GM13976 (cell line): ENCODE results near the gene TBC1D16.

ENCODE experiments used
- DNase-seq: peaks from one replicate; pipeline ENCODE4 v3.0.0; 2012; ENCODE audit warnings: low spot score
- in situ Hi-C: fragments of 300-500 bp; cut with MboI; formaldehyde crosslinking; loops from one replicate; pipeline ENCODE4 v1.12.0; 2022; ENCODE audit warnings: low sequenced_read_pairs, mixed read lengths, inconsistent platforms; ENCODE audit not compliant: unreplicated experiment
- TF ChIP-seq, protein P1 (sequence below): IDR thresholded peaks from 2 replicates; pipeline ENCODE4 v1.5.1; 2012; ENCODE audit warnings: borderline replicate concordance, mild to moderate bottlenecking; ENCODE audit not compliant: insufficient read depth; ENCODE audit errors: extremely low read depth, missing control alignments, control extremely low read depth

TBC1D16 gene

DNA sequence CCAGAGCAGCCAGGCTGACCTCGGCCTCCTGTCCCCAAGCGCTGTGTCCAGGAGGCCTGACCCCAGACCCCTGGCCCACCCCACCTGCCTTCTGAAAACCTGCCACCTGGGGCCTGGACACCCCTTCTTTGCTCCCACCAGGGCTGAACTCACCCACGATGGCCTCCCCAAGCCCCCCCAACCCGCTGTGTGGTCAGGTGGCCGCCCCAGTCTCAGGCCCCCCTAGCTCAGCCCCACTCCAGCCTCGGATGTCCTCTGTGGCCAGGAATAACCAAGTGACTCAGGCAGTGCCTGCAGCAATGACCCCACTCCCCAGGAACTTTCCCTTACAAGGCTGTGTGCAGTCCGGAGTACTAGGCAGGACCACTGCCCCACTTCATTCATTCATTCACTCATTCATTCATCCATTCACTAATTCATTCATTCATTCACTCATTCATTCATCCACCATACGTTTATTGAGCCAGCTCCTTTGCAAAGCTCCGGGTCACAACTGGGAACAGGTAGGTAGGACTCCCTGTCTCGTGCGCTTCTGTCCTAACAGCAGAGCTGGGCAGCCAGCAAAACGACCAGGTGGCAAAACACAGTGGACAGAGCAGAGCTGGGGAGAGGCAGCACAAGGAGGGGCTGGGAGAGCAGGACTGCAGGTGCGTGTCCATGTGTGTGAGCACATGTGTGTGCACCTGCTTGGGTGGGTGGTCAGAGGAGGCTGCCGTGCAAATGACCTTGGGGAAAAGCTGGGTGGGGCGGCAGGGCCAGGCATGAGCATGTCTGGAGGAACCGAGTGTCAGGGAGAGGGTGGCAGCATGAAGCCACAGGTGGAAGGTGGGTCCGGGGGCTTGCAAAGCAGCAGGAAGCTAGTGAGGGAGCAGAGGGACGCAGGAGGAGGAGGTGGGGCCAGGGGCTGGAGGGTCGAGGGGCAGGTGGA is 120.6 kb downstream of the TBC1D16 start:
- TF ChIP-seq, protein P1, sequence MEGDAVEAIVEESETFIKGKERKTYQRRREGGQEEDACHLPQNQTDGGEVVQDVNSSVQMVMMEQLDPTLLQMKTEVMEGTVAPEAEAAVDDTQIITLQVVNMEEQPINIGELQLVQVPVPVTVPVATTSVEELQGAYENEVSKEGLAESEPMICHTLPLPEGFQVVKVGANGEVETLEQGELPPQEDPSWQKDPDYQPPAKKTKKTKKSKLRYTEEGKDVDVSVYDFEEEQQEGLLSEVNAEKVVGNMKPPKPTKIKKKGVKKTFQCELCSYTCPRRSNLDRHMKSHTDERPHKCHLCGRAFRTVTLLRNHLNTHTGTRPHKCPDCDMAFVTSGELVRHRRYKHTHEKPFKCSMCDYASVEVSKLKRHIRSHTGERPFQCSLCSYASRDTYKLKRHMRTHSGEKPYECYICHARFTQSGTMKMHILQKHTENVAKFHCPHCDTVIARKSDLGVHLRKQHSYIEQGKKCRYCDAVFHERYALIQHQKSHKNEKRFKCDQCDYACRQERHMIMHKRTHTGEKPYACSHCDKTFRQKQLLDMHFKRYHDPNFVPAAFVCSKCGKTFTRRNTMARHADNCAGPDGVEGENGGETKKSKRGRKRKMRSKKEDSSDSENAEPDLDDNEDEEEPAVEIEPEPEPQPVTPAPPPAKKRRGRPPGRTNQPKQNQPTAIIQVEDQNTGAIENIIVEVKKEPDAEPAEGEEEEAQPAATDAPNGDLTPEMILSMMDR, result no peak
- in situ Hi-C loops, result no loop called here
- no peak for DNase-seq

DNA sequence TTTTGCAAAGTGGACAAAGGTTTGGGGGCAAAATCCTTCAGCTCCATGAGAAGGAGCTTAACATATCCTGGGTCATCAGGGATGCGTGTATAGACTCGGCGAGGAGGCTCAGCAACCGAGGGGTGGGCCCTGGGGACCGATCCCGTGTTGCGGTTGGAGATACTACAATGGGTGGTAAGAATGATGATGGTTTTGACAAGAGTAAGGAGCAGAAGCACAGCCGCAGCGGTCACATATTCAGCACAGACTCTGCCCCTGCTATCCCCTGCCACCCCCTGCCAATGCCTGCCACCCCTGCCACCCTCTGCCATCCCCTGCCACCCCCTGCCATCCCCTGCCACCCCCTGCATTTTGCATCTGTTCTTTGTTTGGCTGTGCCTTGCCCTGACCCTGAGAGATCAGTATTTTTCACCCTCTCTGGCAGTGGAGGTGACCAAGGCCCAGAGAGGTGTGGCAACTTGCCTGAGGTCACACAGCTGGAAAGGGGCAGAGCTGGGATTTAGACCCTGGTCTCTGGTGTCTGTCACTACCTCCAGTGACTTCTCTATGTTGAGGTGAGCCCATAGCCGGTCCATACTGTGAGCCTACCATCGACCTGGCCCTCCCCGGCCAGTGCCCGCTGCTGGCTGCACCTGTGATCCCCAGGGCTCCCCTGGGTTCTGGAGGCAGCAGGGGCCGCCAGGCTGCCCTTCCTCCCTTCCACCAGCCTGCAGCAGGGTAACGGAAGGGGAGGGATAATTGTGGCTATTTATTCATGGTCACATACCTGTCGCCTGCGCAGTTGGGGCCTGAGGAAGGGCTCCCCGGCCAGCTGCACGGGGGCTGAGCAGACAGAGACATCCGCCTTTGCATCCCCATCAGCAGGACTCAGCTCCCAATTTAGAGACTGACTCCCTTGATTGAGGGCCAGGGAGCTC is 121.5 kb downstream of the TBC1D16 start:
- TF ChIP-seq, protein P1, result no peak
- no peak for DNase-seq
- in situ Hi-C loops, result no loop called here

DNA sequence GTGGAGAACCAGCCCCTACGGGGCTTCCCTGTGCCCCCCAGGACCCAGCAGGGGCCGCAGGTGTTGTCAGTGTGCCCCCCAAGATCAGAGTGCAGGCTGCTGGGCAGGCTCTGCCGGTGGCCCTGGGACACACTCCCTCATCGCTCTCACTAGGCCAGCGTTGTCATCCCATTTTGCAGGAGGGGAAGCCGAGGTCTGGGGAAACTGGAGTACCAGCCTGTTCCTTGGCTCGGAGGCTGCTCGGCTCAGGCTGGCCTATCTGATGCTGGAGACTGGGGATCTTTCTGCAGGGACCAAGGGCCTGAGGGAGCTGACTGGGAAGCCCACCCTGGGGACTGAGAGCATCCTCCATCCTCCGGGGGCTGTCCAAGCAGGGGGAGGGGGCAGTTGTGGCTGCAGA is 122.2 kb downstream of the TBC1D16 start:
- TF ChIP-seq, protein P1, result no peak
- in situ Hi-C loops, result no loop called here
- no peak for DNase-seq

DNA sequence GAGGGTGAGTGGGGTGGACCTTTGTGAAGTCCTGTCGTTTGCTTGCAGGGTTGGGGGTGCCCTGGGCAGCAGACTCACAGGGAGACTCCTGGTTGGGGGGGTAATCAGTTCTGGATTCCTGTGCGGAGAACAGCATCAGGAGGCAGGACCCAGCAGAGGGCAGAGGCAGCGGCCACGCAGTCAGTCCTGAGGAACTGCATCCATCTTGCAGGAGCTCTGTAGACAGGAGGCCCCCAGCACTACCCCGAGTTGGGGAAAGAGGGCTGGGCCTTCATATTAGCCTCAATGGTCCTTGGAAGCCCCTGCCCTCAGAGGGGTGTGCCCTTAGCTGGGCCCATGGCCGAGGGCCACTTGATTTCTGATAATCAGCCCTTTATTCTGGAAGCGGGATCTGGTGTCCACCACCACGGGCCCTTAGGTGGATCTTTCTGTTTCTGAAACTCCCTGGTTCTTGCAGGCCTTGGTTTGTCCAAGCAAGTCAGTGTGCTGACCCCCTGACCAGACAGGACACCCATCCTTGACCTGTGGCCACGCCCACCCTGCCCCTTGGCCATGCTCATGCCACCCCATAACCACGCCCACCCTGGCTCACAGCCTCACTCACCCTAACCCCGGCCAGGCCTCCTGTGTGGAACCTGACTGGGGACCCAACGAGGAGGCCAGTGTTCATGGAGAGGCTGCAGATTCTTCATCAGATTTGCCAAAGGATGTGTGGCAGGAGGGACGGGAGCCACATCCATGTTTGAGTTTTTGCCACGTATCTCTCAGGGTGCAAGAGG is 122.9 kb downstream of the TBC1D16 start:
- in situ Hi-C loops, result no loop called here
- TF ChIP-seq, protein P1, result no peak
- DNase-seq, result no peak

DNA sequence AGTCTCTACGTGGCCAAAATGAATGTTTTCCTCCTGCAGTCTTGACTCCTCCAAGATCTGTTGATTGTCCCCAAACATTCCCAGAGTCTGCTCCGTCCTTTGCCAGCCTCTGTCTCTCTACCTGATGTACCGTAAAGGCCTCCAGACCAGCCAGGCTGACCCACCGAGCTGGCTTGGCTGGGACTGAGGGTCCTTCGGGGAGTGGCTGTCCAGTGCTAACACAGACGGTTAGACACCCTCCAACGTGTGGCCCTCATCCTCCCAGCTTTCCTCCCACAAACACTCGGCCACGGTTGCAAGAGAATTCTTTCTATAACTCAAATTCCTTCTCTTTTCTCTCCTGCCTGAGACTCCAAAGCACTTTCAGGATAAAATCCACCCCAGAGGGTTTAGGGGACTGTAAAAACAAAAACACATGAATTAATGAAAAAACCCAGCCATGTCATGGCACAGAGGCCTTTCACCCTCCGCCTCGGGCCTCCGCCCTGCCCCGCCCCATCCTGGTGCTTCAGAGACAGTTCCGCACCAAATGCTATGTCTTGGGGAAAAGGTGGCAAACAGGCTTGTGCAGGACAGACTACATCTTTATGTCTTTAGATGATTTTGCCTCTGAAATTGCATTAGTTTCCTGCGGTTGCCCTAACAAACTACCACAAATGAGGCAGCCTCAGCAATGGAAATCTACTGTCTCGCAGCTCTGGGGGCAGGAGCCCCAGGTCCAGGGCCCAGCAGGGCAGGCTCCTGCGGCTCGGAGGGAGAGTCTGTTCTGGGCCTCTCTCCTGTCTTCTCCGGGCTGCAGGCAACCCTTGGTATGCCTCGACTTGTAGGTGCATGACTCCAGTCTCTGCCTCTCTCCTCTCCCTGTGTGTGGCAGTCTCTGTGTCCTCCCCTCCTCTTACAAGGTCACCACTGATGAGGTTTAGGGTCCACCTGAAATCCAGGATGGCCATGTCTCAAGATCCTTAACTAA is 124.0 kb downstream of the TBC1D16 start:
- in situ Hi-C loops, result no loop called here
- no peak for DNase-seq
- TF ChIP-seq, protein P1, result no peak
